ENCODE measurements around the gene DTNBP1.

DTNBP1 gene, protein sequence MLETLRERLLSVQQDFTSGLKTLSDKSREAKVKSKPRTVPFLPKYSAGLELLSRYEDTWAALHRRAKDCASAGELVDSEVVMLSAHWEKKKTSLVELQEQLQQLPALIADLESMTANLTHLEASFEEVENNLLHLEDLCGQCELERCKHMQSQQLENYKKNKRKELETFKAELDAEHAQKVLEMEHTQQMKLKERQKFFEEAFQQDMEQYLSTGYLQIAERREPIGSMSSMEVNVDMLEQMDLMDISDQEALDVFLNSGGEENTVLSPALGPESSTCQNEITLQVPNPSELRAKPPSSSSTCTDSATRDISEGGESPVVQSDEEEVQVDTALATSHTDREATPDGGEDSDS

GRCh38 chr6:15662326-15663129, at the start of gene DTNBP1:
TSS of gene DTNBP1 (minus strand) at chr6:15663028. CDS start at chr6:15662869, 159 bp downstream.
- DNase-seq = peak; percentile 75

GRCh38 chr6:15709651-15710269, 46.9 kb upstream of the DTNBP1 start:
- DNase-seq = no peak

DNA sequence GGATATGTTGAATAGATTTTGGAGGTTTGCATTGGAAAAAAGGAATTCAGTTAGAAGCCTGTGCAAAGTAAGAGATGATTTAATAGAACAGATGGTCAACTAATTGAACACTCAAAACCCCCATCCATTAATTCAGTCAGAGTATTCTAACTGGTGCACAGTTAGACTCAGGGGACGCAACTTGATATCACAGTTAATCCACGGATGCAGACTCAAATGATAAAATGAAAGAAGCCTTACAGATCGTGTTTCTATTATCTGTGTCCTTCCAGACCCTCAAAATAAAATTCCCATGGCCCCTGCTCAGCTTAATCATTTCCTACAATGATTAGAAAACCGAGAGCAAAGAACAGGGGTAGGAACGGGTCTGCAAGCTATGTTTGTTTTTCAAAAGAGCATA, 45.4 kb upstream of the DTNBP1 start:
- DNase-seq = no peak

GRCh38 chr6:15705981-15706380, 43.2 kb upstream of the DTNBP1 start:
- no peak for DNase-seq

- DNase-seq = no peak
Measured at GRCh38 chr6:15698471-15698870, 35.6 kb upstream of the DTNBP1 start.

- no peak for DNase-seq
Measured at GRCh38 chr6:15697895-15698294, 35.1 kb upstream of the DTNBP1 start.

- DNase-seq = peak; percentile 84
Measured at GRCh38 chr6:15691250-15691869, 28.5 kb upstream of the DTNBP1 start.

DNA sequence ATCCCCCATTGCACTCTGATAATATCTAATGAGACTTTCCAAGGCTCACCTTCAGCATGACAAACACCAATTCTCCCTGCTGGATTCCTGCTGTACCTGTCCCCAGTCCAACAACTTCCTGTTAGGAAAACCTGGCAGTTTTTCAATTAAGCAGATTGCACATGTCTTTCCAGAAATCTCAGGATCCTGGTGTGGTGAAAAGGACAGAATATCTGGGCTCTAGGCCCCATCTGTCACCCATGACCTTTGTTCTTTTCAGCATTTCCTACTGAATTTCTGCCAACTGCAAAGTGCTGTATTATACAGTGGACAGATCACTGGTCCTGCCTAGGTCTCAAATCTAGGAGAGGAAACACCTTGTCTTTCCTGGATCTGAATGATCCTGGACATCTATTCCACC, 27.7 kb upstream of the DTNBP1 start:
- no peak for DNase-seq

DNA sequence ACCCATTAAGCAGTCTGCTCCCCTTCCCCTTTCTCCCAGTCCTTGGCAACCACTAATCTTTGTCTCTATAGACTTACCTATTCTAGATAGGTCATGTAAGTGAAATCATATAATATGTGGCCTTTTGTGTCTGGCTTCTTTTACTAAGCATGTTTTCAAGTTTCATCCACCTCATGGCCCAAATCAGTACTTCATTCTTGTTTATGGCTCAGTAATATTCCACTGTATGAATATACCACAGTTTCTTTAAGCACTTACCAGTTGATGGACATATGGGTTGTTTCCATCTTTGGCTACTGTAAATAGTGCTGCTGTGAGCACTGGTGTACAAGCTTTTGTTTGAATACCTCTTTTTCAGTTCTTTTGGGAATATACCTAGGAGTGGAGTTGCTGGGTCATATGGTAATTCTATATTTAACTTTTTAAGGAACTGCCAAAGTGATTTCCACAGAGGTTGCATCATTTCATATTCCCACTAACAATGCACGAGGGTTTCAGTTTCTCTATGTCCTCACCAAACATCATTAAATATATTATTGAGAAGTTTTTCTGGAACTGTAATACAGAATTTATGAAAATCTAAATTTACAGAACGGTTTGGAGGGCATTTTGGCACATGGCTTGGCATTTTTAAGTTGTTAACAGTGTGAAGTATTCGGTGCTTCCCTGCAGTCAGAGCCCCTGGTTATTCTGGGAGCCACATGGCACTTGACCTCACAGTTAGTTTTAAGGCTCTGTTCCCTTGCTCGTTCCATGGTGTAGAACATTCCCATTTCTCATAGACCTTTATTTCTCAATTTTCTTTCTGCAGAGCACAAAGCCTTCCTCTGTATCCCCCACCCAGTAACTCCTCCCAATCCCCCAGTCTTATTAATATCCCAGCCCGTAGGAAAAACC, 27.0 kb upstream of the DTNBP1 start:
- no peak for DNase-seq

DNA sequence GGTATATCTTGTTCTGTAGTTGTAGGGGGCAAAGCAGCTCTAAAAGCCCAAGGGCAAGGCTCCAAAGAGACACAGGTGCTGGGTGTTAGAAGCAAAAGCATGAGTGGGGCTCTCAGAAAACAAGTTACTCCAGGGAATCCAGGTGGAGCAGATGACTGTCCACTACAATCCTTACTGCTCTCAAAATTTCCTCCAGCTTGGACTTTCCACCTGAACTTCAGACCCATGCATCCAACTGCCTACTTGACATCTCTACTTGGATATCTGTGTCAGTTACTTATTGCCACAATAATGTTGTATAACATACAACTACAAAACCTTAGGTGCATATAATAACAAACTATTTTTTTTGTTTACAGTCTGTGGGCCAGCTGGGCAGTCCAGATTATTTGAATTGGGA, 22.8 kb upstream of the DTNBP1 start:
- no peak for DNase-seq

- DNase-seq = no peak
Measured at GRCh38 chr6:15682965-15683822, 20.4 kb upstream of the DTNBP1 start.

GRCh38 chr6:15681946-15682345, 19.1 kb upstream of the DTNBP1 start:
- no peak for DNase-seq

- no peak for DNase-seq
Measured at GRCh38 chr6:15678514-15678913, 15.7 kb upstream of the DTNBP1 start.

- DNase-seq = no peak
Measured at GRCh38 chr6:15677822-15678221, 15.0 kb upstream of the DTNBP1 start.

DNA sequence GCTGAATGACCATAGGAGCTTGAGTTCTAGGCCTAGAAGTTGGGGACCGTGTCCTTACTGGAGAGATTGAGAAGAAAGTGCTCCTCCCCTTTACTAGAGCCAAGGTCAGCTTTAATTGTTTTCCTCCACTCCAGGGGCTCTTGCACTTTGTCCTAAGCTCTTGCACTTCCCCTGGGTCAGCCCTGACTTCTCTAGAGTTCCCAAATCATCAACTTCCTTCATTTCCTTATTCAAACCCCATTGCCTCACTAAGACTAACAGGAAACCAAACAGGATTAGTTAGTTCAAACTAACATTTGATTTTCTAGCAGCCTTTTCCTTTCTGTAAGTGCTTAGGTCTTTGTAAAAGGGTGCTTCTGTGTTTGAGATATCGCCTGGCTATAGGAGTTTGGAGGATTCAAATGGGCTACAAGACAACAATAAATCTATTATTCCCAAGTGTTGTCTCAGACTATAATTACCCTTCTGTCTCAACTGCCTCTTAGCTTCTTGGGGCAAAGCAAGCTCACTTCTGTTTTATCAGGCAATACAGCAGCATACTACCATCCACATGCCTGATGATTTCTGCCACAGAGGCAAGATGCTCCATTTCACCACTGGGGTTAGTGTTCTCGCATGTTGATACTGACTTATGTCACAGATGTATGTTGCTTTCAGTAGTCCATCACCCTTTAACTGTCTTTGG, 12.8 kb upstream of the DTNBP1 start:
- no peak for DNase-seq

DNA sequence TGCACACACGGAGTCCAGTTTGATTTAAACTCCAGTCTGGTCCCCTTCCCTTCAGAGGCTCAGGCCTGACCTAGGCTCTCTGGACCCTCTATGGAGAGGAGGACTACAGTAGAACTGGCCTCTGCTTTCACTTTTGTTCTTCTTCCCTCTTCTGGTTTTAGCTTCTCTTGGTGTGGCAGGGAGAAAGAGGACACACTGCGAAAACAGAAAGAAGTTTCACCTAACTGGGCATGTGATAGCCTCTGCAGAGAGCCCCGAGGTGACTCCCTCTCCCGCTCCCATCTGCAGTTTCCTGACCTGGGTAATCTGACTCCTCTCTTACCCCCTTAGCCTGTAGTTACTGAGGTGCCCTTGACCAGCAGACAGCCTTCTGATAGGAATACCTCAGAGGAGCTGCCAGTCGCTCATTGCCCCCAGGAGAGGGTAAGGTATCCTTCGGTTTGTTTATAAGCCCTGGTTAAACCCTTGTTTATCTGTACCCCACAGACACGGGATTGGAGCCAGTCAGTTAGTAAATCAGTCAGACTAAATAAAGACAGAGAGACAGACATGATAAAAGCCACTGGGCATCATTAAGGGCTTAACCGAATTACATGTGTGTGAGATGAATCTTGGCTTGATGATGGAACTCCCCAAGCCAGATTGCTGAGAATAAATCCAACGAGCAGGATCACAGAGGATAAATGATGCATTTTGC, 12.0 kb upstream of the DTNBP1 start:
- DNase-seq = no peak

- DNase-seq = no peak
Measured at GRCh38 chr6:15673666-15674065, 10.8 kb upstream of the DTNBP1 start.

DNA sequence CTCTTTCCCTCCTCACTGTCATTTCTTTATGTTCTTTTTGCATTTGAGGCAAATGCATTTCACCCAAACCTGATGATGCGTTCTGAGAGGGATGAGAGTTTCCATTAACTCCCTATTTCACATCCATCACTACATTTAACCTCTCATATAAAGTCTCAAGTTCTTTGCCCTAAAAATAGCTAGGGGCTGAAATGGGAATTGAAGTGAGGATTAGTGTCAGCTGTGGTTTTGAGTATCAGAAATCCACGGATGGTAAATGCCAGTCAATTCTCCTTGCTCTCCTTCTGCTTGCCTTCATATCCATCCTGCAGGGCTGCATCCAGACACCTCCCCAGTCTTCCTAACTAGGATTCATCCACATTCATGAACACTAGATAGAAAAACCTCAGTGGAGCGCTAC, 10.0 kb upstream of the DTNBP1 start:
- no peak for DNase-seq

- no peak for DNase-seq
Measured at GRCh38 chr6:15672291-15672690, 9.5 kb upstream of the DTNBP1 start.

GRCh38 chr6:15668918-15669317, 6.1 kb upstream of the DTNBP1 start:
- no peak for DNase-seq
